ENCODE measurements around the gene PAAF1. TPM values are rescaled to one million over a fixed set of nuclear protein-coding genes. Genes with fewer than 3 reads are reported as not detected.

Gene PAAF1
- total and polyA plus RNA-seq, 10 of the 15 experiments (the other 5 are each of a cell fraction or from before 2014, with no cell fraction given): 13.7 to 70.6 (median 29.1) TPM

DNA sequence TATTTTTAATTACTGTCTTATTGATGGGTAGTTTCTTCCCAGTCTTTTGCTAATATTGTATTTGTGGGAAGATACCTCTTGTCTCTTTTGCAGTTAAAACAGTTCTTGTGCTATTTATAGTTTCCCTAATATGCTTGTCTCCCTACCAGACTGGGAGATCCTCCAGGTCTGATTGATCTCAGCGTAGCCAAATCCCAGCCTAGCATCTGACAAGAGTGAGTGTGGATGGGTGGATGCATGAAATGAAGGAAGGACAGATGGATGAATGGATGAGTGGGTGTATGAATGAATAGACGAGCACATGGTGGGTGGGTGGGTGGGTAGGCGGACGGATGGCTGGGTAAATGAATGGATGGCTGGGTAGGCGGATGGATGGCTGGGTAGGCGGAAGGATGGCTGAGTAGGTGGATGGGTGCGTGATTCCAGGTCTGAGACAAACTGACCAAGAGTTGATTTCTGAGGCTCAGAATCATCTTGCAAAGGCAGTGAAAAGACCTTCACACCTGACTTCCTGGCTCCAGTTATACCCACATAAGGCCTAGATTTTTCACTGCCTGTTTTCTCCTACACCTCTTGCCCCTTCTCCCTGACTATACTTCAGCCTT is 85.4 kb downstream of the PAAF1 start:
- Histone ChIP-seq H2AFZ (ENCODE audit: control insufficient read depth, low read depth, low read length) (no peak overlapping the region), H3K79me2 (ENCODE audit: control insufficient read depth, insufficient read depth, low read length) (no peaks in the 10 kb centered on the region), H3K9ac (ENCODE audit: control insufficient read depth, insufficient read depth, low read length) (no peak overlapping the region), H3K4me1 (ENCODE audit: control insufficient read depth, insufficient read depth, low read length) (no peaks in the 10 kb centered on the region), H3K4me3 (no peak overlapping the region), H3K27me3 (replicated peaks in 1 of 2; ENCODE audit: control insufficient read depth in 2 of 2, insufficient read depth in 2 of 2, low read length in 1 of 2) (no peaks in the 10 kb centered on the region), H3K27ac (ENCODE audit: control insufficient read depth, insufficient read depth) (no peak overlapping the region), H4K20me1 (ENCODE audit: control insufficient read depth, insufficient read depth) (no peaks in the 10 kb centered on the region; the same call in 1 of the 2 replicates), H3K36me3 (ENCODE audit: control insufficient read depth in 2 of 2, insufficient read depth in 2 of 2, low read length in 1 of 2) (no peaks in the 10 kb centered on the region), H3K9me3 (replicated peaks; ENCODE audit: control insufficient read depth, insufficient read depth, low read length) (no peaks in the 10 kb centered on the region), H3K4me2 (ENCODE audit: control insufficient read depth, insufficient read depth) (no peak overlapping the region)
- DNase-seq (ENCODE audit: low read depth, low spot score): no peak
- 21% methylated on average over 4 of the region's 7 CpGs for WGBS (ENCODE audit: insufficient coverage, insufficient replicate concordance, low lambda C conversion rate, missing lambda C conversion rate)
- FAIRE-seq: no peak
- intact Hi-C loops (cut with micrococcal nuclease; ENCODE audit: unreplicated experiment): loop anchor here (5.0 to 10.0 kb wide), 5 partner anchors 70 to 485 kb away; partner anchors contain the start of genes C2CD3 and PPME1
- TF ChIP-seq MTA2 (IDR thresholded peaks at IDR 0.05; ENCODE audit: low read depth) (no peak), TCF3 (IDR thresholded peaks at IDR 0.05; ENCODE audit: borderline replicate concordance, insufficient read depth, low read depth, low read length) (no peak), MYB (IDR thresholded peaks at IDR 0.05; ENCODE audit: borderline replicate concordance, low read depth, low read length) (no peak), IKZF1 (conservative IDR thresholded peaks at IDR 0.05) (no peak), GATAD2B (conservative IDR thresholded peaks at IDR 0.05; ENCODE audit: low read depth) (no peak), ZNF24 (IDR thresholded peaks at IDR 0.05) (no peak), MEF2A (IDR thresholded peaks at IDR 0.05; ENCODE audit: insufficient read depth, low read depth, low read length) (no peak), FOXM1 (IDR thresholded peaks at IDR 0.05; ENCODE audit: low read depth, low read length) (no peak), NFYA (IDR thresholded peaks at IDR 0.05; ENCODE audit: borderline replicate concordance, low read depth, low read length) (no peak), HDAC2 (IDR thresholded peaks at IDR 0.05) (no peak), ATF7 (IDR thresholded peaks at IDR 0.05; ENCODE audit: low read depth) (no peak), ZNF622 (IDR thresholded peaks at IDR 0.05) (no peak)
- TF ChIP-seq, protein P1, sequence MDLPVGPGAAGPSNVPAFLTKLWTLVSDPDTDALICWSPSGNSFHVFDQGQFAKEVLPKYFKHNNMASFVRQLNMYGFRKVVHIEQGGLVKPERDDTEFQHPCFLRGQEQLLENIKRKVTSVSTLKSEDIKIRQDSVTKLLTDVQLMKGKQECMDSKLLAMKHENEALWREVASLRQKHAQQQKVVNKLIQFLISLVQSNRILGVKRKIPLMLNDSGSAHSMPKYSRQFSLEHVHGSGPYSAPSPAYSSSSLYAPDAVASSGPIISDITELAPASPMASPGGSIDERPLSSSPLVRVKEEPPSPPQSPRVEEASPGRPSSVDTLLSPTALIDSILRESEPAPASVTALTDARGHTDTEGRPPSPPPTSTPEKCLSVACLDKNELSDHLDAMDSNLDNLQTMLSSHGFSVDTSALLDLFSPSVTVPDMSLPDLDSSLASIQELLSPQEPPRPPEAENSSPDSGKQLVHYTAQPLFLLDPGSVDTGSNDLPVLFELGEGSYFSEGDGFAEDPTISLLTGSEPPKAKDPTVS (IDR thresholded peaks at IDR 0.05; ENCODE audit: low read depth, low read length): no peak
- TF ChIP-seq, protein P2, sequence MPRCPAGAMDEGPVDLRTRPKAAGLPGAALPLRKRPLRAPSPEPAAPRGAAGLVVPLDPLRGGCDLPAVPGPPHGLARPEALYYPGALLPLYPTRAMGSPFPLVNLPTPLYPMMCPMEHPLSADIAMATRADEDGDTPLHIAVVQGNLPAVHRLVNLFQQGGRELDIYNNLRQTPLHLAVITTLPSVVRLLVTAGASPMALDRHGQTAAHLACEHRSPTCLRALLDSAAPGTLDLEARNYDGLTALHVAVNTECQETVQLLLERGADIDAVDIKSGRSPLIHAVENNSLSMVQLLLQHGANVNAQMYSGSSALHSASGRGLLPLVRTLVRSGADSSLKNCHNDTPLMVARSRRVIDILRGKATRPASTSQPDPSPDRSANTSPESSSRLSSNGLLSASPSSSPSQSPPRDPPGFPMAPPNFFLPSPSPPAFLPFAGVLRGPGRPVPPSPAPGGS (IDR thresholded peaks at IDR 0.05; ENCODE audit: borderline replicate concordance, insufficient read depth, low read depth, low read length, poor library complexity, severe bottlenecking): no peak
- TF ChIP-seq, protein P3, sequence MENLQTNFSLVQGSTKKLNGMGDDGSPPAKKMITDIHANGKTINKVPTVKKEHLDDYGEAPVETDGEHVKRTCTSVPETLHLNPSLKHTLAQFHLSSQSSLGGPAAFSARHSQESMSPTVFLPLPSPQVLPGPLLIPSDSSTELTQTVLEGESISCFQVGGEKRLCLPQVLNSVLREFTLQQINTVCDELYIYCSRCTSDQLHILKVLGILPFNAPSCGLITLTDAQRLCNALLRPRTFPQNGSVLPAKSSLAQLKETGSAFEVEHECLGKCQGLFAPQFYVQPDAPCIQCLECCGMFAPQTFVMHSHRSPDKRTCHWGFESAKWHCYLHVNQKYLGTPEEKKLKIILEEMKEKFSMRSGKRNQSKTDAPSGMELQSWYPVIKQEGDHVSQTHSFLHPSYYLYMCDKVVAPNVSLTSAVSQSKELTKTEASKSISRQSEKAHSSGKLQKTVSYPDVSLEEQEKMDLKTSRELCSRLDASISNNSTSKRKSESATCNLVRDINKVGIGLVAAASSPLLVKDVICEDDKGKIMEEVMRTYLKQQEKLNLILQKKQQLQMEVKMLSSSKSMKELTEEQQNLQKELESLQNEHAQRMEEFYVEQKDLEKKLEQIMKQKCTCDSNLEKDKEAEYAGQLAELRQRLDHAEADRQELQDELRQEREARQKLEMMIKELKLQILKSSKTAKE (IDR thresholded peaks at IDR 0.05; ENCODE audit: low read depth, poor library complexity, severe bottlenecking): no peak
- TF ChIP-seq, protein P4, sequence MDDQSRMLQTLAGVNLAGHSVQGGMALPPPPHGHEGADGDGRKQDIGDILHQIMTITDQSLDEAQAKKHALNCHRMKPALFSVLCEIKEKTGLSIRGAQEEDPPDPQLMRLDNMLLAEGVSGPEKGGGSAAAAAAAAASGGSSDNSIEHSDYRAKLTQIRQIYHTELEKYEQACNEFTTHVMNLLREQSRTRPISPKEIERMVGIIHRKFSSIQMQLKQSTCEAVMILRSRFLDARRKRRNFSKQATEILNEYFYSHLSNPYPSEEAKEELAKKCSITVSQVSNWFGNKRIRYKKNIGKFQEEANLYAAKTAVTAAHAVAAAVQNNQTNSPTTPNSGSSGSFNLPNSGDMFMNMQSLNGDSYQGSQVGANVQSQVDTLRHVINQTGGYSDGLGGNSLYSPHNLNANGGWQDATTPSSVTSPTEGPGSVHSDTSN (IDR thresholded peaks at IDR 0.05; ENCODE audit: insufficient replicate concordance, low read depth, low read length): no peak
- ChIA-PET RAD21 (ENCODE audit: unreplicated experiment) (no interaction called here), POLR2A (interaction anchor here (1.1 kb wide), 1 partner anchor 20 kb away, joined by 3 read pairs; no protein-coding TSS in a partner anchor), CTCF (interaction anchor here (0.6 to 5.6 kb wide), 5 partner anchors 18 to 294 kb away, joined by 3 to 48 read pairs (median 4); partner anchors contain the start of genes C2CD3 and PPME1), SMC1A (ENCODE audit: uncharacterized antibody, unreplicated experiment) (interaction anchor here (1.0 to 3.6 kb wide), 4 partner anchors 18 to 294 kb away, joined by 3 to 23 read pairs (median 4); partner anchors contain the start of genes C2CD3 and PPME1)
- in situ Hi-C loops (cut with MboI): no loop called here
- ATAC-seq: no peak
- BruUV-seq (replicated peaks): no TSS peak
